ENCODE data around the gene PACSIN2.
"Not testable (repeated sequence)": the region's sequence is repeated elsewhere in the genome, so short reads cannot be mapped to it uniquely, and the experiment has no call there.

PACSIN2 gene

GRCh38 chr22:42938449-42938848, 76.5 kb downstream of the PACSIN2 start:
- Histone ChIP-seq H3K36me3 (ENCODE audit: insufficient read depth, low read length) (no peaks in the 10 kb centered on the region), H3K4me3 (ENCODE audit: low read length) (no peak overlapping the region), H3K27me3 (ENCODE audit: insufficient read depth, low read length) (no peaks in the 10 kb centered on the region), H3K9me3 (ENCODE audit: low read length) (no peaks in the 10 kb centered on the region), H2AFZ (ENCODE audit: low read depth, low read length) (no peak overlapping the region), H3K4me1 (ENCODE audit: insufficient read depth, low read length) (peaks cover 41% of the 10 kb centered on the region)

DNA sequence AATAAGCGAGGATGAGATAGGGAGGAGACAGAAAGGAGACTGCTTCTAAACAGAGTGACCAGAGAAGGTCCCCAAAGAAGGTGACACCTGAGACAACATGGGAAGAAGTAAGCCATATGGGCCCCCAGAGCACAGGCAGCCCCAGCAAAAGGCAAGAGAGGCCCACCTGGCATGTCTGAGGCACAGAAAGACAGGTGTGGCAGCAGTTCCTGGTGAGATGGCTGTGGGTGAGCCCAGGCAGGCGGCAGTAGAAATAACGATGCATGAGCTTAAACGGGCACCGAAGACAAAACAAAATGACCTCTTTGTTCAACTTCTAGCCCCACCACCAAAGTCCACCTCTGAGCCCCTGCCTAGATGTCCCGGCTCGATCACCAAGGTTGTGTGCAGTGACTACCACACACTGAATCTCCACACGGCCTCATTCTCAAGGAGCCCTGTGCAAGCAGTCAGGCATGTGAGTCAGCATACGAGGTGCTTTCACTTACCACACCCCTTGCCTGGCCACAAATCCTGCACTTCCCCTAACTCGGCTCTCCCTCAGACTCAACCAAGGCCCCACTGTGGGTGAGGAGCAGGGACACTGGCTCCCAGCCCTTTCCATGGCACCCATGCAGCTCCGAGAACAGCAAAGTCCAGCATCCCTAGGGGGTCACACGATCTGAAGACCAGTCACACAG, 77.6 kb downstream of the PACSIN2 start:
- H2AFZ ChIP-seq (ENCODE audit: low read depth, low read length): no peak overlapping the region
- no peaks in the 10 kb centered on the region for H3K9me3 ChIP-seq (ENCODE audit: low read length)
- peaks cover 44% of the 10 kb centered on the region for H3K4me1 ChIP-seq (ENCODE audit: insufficient read depth, low read length)
- no peaks in the 10 kb centered on the region for H3K36me3 ChIP-seq (ENCODE audit: insufficient read depth, low read length)
- no peaks in the 10 kb centered on the region for H3K27me3 ChIP-seq (ENCODE audit: insufficient read depth, low read length)
- no peak overlapping the region for H3K4me3 ChIP-seq (ENCODE audit: low read length)

- H3K36me3 ChIP-seq (ENCODE audit: insufficient read depth, low read length); H3K27me3 ChIP-seq (ENCODE audit: insufficient read depth, low read length); H2AFZ ChIP-seq (ENCODE audit: low read depth, low read length); H3K9me3 ChIP-seq (ENCODE audit: low read length); H3K4me3 ChIP-seq (ENCODE audit: low read length): not testable (repeated sequence)
- H3K4me1 ChIP-seq (ENCODE audit: insufficient read depth, low read length): peaks cover 44% of the 10 kb centered on the region
Measured at GRCh38 chr22:42936680-42937079, 78.3 kb downstream of the PACSIN2 start.

DNA sequence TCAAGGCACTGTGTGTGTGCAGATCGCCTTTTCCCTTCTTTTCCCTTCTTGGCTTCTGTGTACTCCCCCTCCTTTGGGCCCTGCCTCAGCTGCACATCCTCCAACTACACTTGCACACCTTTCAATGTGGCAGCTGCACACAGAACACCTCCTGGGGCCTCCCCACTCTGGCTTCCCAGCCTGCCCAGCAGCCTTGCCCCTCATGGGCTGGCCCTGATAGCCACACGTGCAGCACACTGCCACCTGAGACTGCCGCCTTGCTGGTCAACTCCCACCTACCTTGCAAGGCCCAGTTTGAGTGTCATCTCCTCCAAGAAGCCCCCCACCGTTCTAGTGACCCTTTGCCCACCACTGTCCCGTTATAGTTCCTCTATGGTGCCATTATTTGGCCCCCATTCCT, 80.6 kb downstream of the PACSIN2 start:
- Histone ChIP-seq H3K9me3 (ENCODE audit: low read length) (no peaks in the 10 kb centered on the region), H2AFZ (ENCODE audit: low read depth, low read length) (no peak overlapping the region), H3K27me3 (ENCODE audit: insufficient read depth, low read length) (no peaks in the 10 kb centered on the region), H3K4me3 (ENCODE audit: low read length) (no peak overlapping the region), H3K4me1 (ENCODE audit: insufficient read depth, low read length) (peaks cover 43% of the 10 kb centered on the region), H3K36me3 (ENCODE audit: insufficient read depth, low read length) (no peaks in the 10 kb centered on the region)

- Histone ChIP-seq H3K9me3 (ENCODE audit: low read length) (no peaks in the 10 kb centered on the region), H3K4me1 (ENCODE audit: insufficient read depth, low read length) (peaks cover 43% of the 10 kb centered on the region), H2AFZ (ENCODE audit: low read depth, low read length) (no peak overlapping the region), H3K27me3 (ENCODE audit: insufficient read depth, low read length) (no peaks in the 10 kb centered on the region), H3K36me3 (ENCODE audit: insufficient read depth, low read length) (no peaks in the 10 kb centered on the region), H3K4me3 (ENCODE audit: low read length) (no peak overlapping the region)
Measured at GRCh38 chr22:42933485-42934091, 81.4 kb downstream of the PACSIN2 start.

GRCh38 chr22:42932857-42933484, 82.0 kb downstream of the PACSIN2 start:
- H3K9me3 ChIP-seq (ENCODE audit: low read length): no peaks in the 10 kb centered on the region
- no peak overlapping the region for H3K4me3 ChIP-seq (ENCODE audit: low read length)
- H3K27me3 ChIP-seq (ENCODE audit: insufficient read depth, low read length): no peaks in the 10 kb centered on the region
- no peaks in the 10 kb centered on the region for H3K36me3 ChIP-seq (ENCODE audit: insufficient read depth, low read length)
- H3K4me1 ChIP-seq (ENCODE audit: insufficient read depth, low read length): peaks cover 36% of the 10 kb centered on the region
- no peak overlapping the region for H2AFZ ChIP-seq (ENCODE audit: low read depth, low read length)

DNA sequence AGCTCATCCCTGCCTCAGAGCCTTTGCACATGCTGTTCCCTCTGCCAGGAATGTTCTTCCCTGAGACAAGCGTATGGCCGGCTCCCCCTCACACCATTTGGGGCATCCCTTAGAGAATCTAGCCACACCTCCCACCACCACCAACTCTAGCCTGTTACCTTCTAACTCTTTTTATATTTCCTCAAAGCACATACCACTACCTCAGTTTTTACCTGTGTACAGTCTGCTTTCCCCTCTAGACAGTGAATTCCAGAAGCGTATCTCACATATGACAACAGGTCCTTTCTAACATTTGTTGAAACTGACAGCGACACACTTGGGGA, 82.8 kb downstream of the PACSIN2 start:
- H3K36me3 ChIP-seq (ENCODE audit: insufficient read depth, low read length): no peaks in the 10 kb centered on the region
- H3K27me3 ChIP-seq (ENCODE audit: insufficient read depth, low read length): no peaks in the 10 kb centered on the region
- H2AFZ ChIP-seq (ENCODE audit: low read depth, low read length): no peak overlapping the region
- peaks cover 31% of the 10 kb centered on the region for H3K4me1 ChIP-seq (ENCODE audit: insufficient read depth, low read length)
- H3K4me3 ChIP-seq (ENCODE audit: low read length): no peak overlapping the region
- no peaks in the 10 kb centered on the region for H3K9me3 ChIP-seq (ENCODE audit: low read length)

GRCh38 chr22:42931421-42932196, 83.3 kb downstream of the PACSIN2 start:
- H3K4me1 ChIP-seq (ENCODE audit: insufficient read depth, low read length): peaks cover 31% of the 10 kb centered on the region

GRCh38 chr22:42930810-42931420, 84.0 kb downstream of the PACSIN2 start:
- Histone ChIP-seq H2AFZ (ENCODE audit: low read depth, low read length) (no peak overlapping the region), H3K4me3 (ENCODE audit: low read length) (no peak overlapping the region), H3K27me3 (ENCODE audit: insufficient read depth, low read length) (no peaks in the 10 kb centered on the region), H3K4me1 (ENCODE audit: insufficient read depth, low read length) (peaks cover 31% of the 10 kb centered on the region), H3K9me3 (ENCODE audit: low read length) (no peaks in the 10 kb centered on the region), H3K36me3 (ENCODE audit: insufficient read depth, low read length) (no peaks in the 10 kb centered on the region)

More at GRCh38 chr22:42931421-42932196, 83.3 kb downstream of the PACSIN2 start:
- Histone ChIP-seq H3K36me3 (ENCODE audit: insufficient read depth, low read length) (no peaks in the 10 kb centered on the region), H2AFZ (ENCODE audit: low read depth, low read length) (no peak overlapping the region), H3K27me3 (ENCODE audit: insufficient read depth, low read length) (no peaks in the 10 kb centered on the region), H3K9me3 (ENCODE audit: low read length) (no peaks in the 10 kb centered on the region), H3K4me3 (ENCODE audit: low read length) (no peak overlapping the region)

- no peaks in the 10 kb centered on the region for H3K27me3 ChIP-seq (ENCODE audit: insufficient read depth, low read length)
- peaks cover 31% of the 10 kb centered on the region for H3K4me1 ChIP-seq (ENCODE audit: insufficient read depth, low read length)
- no peak overlapping the region for H3K4me3 ChIP-seq (ENCODE audit: low read length)
- H2AFZ ChIP-seq (ENCODE audit: low read depth, low read length): no peak overlapping the region
- H3K9me3 ChIP-seq (ENCODE audit: low read length): no peaks in the 10 kb centered on the region
- no peaks in the 10 kb centered on the region for H3K36me3 ChIP-seq (ENCODE audit: insufficient read depth, low read length)
Measured at GRCh38 chr22:42929838-42930155, 85.2 kb downstream of the PACSIN2 start.

GRCh38 chr22:42928969-42929837, 85.7 kb downstream of the PACSIN2 start:
- Histone ChIP-seq H3K27me3 (ENCODE audit: insufficient read depth, low read length) (no peaks in the 10 kb centered on the region), H3K9me3 (ENCODE audit: low read length) (no peaks in the 10 kb centered on the region), H2AFZ (ENCODE audit: low read depth, low read length) (no peak overlapping the region), H3K4me1 (ENCODE audit: insufficient read depth, low read length) (peaks cover 26% of the 10 kb centered on the region), H3K36me3 (ENCODE audit: insufficient read depth, low read length) (no peaks in the 10 kb centered on the region), H3K4me3 (ENCODE audit: low read length) (no peak overlapping the region)

- Histone ChIP-seq H3K27me3 (ENCODE audit: insufficient read depth, low read length) (no peaks in the 10 kb centered on the region), H3K4me3 (ENCODE audit: low read length) (no peak overlapping the region), H3K9me3 (ENCODE audit: low read length) (no peaks in the 10 kb centered on the region), H2AFZ (ENCODE audit: low read depth, low read length) (no peak overlapping the region), H3K4me1 (ENCODE audit: insufficient read depth, low read length) (peaks cover 16% of the 10 kb centered on the region), H3K36me3 (ENCODE audit: insufficient read depth, low read length) (no peaks in the 10 kb centered on the region)
Measured at GRCh38 chr22:42927966-42928365, 87.0 kb downstream of the PACSIN2 start.

Measured in neuron (in vitro differentiated cells).